GM13977 (cell line): ENCODE measurements around the gene KRT3.

Source experiments
- DNase-seq: peaks from one replicate; pipeline ENCODE4 v3.0.0; 2012; ENCODE audit warnings: low spot score
- in situ Hi-C: fragments of 300-500 bp; cut with MboI; formaldehyde crosslinking; loops from one replicate; pipeline ENCODE4 v1.12.0; 2022; ENCODE audit warnings: low sequenced_read_pairs, low pct_unique_long_range_greater_than_20kb, mixed read lengths, inconsistent platforms; ENCODE audit not compliant: unreplicated experiment
- TF ChIP-seq, protein P1 (sequence below): IDR thresholded peaks from 2 replicates; pipeline ENCODE4 v1.5.1; 2012; ENCODE audit warnings: mild to moderate bottlenecking, control low read depth; ENCODE audit not compliant: insufficient read depth; ENCODE audit errors: extremely low read depth, missing control alignments

The KRT3 gene

DNA sequence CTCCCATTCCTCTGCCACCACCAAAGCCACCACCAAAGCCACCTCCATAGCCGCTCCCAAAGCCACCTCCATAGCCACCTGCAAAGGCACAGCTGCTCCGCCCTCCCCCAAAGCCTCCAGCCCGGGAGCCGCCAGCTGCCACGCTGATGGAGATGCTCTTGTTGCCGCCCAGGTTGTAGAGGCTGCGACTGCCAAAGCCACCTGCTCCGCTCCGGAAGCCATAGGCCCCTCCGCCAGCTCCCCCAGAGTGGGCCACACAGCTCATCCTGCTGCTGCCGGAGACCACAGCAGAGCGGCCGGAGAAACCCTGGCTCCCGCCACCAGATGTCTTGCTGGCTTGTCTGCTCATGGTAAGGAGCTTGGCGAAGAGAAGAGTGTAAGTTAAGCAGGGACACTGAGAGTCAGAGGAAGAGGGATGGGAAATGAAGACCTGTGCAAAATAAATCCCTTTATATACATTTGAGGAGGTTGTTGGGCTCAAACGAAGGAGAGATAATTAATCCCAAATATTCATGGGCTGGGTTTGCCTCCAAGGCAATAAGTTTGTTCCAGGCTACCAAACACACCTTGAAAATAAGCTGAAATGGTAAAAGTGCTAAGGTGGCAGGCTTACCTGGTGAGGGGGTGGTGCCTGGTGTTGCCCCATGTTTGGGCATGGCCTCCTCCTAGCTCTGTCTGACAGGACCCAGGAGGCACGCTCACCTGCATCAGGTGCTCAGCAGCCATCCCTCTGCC, at the start of gene KRT3:
Gene KRT3, minus strand, starts transcription at position 424 of the 735 bp plus-strand sequence. Its CDS starts 75 bp downstream, at position 349.
- DNase-seq = no peak
- TF ChIP-seq, protein P1, sequence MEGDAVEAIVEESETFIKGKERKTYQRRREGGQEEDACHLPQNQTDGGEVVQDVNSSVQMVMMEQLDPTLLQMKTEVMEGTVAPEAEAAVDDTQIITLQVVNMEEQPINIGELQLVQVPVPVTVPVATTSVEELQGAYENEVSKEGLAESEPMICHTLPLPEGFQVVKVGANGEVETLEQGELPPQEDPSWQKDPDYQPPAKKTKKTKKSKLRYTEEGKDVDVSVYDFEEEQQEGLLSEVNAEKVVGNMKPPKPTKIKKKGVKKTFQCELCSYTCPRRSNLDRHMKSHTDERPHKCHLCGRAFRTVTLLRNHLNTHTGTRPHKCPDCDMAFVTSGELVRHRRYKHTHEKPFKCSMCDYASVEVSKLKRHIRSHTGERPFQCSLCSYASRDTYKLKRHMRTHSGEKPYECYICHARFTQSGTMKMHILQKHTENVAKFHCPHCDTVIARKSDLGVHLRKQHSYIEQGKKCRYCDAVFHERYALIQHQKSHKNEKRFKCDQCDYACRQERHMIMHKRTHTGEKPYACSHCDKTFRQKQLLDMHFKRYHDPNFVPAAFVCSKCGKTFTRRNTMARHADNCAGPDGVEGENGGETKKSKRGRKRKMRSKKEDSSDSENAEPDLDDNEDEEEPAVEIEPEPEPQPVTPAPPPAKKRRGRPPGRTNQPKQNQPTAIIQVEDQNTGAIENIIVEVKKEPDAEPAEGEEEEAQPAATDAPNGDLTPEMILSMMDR = no peak
- in situ Hi-C loops = no loop called here

DNA sequence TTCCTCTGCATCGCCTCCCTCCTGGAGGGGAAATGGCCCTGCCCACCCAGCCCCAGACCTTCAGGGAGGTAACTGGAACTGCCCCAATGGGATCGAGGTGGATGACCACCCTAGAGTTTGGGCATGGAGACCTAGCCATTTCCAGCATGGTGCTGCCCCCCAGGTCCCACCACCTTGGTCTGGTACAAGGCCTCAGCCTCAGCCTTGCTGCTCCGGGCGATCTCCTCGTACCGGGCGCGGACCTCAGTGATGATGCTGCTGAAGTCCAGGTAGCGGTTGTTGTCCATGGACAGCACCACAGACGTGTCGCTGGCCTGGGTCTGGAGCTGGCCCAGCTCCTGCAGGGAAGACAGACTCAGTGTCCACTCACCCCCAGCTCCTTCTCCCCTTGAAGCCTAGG, 48.5 kb upstream of the KRT3 start:
- in situ Hi-C loops = no loop called here
- no peak for DNase-seq
- TF ChIP-seq, protein P1 = no peak

GRCh38 chr12:52839436-52840105, 43.7 kb upstream of the KRT3 start:
- TF ChIP-seq, protein P1 = no peak
- in situ Hi-C loops = no loop called here
- no peak for DNase-seq

GRCh38 chr12:52838609-52839435, 42.9 kb upstream of the KRT3 start:
- in situ Hi-C loops = no loop called here
- TF ChIP-seq, protein P1 = no peak
- no peak for DNase-seq

DNA sequence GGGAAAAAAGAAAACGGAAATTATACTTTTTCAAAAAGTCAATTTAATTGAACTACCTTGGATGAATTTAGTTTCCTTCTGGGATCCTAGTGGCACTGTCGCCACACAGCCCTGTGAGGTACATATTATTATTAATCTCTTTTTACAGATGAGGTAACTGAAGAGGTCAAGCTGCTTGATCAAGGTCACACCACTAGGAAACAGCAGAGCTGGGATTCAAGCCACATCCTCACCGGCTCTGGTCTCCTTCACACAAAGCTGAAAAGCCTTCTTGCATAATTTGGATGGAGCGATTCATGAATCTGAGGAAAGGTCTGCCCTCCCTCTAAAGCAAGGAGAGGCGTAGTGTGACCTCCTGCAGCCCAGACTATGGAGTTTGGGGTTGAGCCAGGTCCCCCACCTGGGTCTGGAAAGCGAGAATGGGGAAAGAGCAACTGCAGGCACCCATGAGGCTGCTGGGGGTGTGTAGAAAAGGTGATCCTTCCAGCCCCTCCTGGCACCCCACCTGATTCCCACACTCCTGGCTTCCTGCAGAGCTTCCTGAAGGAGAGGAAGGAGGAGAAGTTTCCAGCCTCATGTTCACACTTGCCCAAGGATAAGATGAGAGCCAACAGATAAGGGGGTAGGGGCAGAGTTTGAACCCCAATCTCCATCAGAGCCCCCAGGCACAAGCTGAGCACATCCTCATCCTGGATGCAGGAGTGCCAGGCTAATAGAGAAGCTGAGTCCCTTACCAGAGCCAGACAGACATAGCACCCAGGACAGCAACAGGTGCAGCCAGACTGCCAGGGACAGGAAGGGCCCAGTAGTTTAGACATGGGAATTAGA, 42.1 kb upstream of the KRT3 start:
- TF ChIP-seq, protein P1 = no peak
- no peak for DNase-seq
- in situ Hi-C loops = no loop called here

DNA sequence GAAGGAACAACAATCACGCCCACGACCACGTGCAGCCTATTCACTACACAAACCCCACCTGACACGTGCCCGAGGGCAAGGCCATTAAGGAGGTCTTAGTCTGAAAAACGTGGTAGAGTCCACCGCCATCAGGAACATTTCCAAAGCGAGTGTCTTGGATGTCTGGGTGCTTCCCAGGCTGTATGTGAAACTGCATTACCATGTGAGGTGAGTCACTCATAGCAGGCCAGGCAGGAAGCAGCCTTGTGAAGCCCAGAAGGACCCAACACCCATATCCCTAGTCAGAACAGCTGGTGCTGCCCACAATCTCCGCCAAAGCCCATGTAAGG, 41.5 kb upstream of the KRT3 start:
- in situ Hi-C loops = no loop called here
- TF ChIP-seq, protein P1 = no peak
- no peak for DNase-seq
